LNCAP (cell line): Measurements from ENCODE around the gene RPS15.

Experiments used
- TF ChIP-seq, protein P1 (sequence below): fragments of 450-650 bp; IDR thresholded peaks from 2 replicates; pipeline ENCODE4 v1.5.1; 2017; ENCODE audit warnings: mild to moderate bottlenecking

The RPS15 gene

DNA sequence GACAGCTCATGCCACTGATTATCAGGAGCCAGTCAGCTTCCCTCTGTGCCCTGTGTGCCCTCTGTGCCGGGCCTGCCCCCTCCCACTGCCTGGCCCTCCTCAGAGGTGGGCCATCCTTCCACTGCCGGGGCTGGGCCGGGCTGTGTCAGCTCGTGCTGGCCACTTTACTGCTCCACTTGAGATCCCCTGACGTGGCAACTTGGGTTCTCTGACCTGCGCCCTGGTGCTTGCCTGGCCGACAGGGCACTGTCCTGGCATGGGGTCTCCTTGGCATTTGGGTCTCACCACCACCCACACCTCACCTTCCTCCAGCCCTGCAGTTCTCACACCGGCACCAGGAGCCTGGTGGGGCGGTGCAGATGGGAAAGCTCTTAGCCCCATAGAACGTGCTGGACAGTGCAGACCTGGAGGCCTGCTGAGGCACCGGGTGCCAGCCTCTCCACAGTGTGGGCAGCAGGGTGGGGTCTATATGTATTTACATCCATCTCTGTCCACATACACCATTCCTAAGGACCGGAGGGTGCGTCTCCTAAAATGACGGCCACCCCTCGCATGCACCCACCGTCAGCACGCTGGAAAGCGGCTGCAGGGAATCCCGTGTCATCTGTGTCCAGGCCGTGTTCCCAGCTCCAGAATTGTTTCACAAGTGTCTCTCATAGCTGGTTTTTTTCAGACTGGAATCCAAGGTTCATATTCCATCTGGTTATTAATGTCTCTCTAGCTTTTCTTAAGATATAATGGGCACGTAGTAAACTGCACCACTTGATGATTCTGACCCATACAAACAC is 19.1 kb upstream of the RPS15 start:
- TF ChIP-seq, protein P1, sequence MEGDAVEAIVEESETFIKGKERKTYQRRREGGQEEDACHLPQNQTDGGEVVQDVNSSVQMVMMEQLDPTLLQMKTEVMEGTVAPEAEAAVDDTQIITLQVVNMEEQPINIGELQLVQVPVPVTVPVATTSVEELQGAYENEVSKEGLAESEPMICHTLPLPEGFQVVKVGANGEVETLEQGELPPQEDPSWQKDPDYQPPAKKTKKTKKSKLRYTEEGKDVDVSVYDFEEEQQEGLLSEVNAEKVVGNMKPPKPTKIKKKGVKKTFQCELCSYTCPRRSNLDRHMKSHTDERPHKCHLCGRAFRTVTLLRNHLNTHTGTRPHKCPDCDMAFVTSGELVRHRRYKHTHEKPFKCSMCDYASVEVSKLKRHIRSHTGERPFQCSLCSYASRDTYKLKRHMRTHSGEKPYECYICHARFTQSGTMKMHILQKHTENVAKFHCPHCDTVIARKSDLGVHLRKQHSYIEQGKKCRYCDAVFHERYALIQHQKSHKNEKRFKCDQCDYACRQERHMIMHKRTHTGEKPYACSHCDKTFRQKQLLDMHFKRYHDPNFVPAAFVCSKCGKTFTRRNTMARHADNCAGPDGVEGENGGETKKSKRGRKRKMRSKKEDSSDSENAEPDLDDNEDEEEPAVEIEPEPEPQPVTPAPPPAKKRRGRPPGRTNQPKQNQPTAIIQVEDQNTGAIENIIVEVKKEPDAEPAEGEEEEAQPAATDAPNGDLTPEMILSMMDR, result no peak

DNA sequence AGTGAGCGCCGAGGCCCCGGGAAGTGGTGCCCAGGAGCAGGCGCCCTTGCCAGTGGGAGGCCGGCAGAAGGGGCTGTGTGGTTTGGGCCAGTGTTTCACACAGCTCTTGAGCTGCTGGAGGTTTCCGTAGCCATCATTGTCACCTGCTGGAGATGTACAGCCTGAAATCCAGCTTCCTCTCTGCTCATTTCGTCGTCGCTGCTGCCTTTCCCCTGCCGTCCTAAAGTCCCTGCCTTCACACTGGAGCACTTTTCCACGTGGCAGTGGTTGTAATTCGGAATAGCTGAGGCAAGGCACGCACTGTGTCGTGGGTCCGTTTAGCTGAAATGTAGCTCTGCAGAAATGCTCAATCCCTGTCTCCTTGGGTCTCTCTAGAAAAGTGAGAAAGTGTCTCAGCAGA is 17.6 kb upstream of the RPS15 start:
- TF ChIP-seq, protein P1, result no peak

DNA sequence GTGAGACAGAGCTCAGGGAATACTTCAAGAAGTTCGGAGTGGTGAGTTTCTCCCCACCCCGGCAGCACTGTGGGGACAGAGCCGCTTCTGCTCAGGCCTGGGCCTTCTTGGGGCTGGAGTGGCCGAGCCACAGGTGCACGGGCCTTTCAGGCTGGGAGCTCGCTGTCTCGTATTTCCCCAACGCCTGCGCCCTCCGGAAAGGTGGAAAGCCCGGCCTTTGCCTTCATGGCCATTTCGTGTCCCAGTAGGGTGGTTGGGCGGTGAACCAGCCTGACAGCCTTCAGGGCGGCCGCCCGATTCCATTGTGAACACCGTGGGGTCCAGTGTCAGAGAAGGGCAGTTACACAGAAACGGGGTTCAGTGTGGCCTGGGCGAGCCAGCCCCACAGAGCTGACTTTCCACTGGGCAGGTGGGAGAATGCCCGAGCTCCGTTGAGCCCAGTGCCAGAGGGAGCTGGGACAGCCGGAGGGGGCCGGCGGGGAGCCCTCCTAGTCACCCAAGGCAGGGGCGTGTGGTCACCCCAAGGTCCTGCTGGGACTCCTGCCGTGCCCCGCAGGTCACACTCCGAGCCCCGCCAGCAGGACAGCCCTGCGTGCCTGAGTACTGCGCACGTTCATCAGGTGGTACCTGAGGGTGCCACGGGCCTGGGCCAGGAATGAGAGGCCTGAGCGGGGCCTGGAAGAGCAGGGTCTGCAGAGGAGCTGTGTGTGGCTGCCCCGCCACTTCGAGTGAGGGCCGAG is 16.8 kb upstream of the RPS15 start:
- TF ChIP-seq, protein P1, result no peak

DNA sequence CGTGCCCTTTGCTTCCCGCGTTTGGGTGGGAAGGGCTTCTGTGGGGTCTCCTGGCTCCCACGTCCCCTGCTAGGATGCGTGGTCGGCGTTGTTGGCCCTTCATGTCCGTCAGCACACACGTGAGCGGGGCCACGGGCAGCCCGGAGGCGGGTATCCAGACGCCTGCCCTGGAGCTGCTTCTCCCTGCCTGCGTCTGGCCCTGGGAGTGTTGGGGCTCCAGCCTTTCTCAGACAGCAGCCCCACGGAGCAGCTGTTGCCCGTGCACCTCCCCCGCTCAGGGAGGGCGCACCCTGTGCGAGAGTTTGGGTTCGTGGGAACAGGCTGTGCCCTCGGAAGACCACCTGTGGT is 16.3 kb upstream of the RPS15 start:
- TF ChIP-seq, protein P1, result no peak

DNA sequence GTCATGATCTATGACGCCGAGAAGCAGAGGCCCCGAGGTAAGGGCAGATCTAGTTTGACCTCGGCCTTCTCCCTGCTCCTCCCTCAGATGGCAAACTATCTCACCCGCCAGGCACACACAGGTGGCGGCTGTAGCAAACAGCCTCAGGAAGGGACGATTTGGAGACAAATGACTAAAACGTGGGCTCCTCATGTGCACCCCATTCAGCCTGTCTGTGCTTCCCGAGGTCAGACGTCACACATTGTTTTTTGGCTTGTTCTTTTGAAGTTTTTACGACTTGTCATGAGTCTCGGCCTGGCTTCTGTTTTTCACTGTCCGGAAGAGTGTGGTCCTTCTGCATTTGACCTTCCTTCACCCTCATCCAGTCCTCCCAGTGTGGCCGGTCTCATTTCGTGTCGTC is 15.8 kb upstream of the RPS15 start:
- TF ChIP-seq, protein P1, result no peak

DNA sequence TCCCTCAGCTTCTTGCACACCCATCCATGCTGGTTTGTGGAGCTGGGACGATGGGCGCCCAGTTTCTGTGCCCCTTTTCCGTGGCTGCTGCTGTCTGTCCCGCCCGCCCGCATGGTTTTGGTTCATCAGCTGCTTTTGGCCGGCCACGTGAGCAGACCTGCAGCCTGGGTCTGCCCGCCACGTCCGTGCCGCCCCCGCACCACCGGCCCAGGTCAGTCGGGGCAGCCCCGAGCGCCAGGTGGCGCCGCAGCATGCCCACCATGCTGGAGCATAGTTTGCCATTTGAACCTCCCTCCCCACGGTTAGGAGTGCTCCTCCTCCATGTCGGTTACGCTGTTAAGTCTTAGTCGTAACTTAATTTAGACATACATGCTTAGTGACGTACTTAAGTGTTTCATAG is 15.3 kb upstream of the RPS15 start:
- TF ChIP-seq, protein P1, result no peak

DNA sequence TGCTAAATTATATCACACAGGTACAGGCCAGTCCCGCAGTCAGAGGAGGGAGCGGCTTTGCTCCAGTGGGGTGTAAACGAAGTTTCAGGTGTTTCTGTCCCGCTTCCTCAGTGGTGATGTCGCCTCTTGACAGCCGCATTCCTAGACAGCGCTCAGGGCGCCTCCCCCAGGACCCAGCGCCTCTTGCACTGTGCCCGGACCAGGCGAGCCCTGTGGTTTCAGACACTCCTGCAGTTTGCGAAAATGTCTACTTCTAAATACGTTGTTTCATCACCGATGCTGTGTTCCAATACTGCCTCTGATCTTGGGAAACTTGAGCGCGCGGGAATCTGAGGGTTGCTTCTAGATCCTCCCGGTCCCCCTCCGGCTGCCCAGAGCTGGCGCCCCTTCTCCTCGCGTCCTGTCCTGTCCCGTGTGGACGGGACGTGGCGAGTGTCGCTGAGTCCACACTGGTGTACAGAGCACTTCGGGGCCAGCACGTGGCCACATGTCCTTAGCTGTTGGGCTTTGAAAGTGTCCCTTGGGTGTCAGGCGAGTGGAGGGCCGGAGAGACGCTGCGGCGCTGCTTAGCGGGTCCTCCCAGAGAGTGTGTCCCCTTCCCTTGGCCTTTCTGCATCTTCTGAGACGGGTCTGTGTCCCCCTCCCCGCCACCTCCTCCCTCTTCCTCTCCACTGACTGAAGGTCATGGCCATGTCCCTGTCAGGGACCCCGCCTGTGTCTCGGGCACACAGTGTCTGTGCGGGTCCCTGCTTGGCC is 14.6 kb upstream of the RPS15 start:
- TF ChIP-seq, protein P1, result no peak
